ENCODE measurements around the gene SLC24A5. TPM values are rescaled to one million over a fixed set of nuclear protein-coding genes. Genes with fewer than 3 reads are reported as not detected.

The SLC24A5 gene
- not detected in 2 replicates for total RNA-seq

DNA sequence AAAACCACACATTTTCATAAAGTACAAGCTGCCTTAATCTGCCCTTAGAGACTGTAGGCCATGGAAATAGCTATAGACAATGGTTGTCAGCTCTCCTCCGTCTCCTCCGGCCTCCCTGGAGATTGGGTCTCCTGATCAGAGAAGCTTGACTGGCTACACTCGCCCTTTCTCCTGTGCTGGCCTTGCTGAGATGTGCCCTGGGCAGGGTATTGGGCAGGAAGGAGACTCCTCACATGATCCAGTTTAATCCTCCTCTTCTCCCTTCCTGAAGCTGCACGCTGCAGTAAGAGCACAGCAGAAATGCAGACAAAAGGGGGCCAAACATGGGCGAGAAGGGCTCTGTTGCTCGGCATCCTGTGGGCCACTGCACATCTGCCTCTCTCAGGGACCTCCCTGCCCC, at the start of gene SLC24A5:
TSS of gene SLC24A5 (plus strand) at position 246 of the 400 bp plus-strand sequence. CDS start at position 301, 55 bp downstream.

DNA sequence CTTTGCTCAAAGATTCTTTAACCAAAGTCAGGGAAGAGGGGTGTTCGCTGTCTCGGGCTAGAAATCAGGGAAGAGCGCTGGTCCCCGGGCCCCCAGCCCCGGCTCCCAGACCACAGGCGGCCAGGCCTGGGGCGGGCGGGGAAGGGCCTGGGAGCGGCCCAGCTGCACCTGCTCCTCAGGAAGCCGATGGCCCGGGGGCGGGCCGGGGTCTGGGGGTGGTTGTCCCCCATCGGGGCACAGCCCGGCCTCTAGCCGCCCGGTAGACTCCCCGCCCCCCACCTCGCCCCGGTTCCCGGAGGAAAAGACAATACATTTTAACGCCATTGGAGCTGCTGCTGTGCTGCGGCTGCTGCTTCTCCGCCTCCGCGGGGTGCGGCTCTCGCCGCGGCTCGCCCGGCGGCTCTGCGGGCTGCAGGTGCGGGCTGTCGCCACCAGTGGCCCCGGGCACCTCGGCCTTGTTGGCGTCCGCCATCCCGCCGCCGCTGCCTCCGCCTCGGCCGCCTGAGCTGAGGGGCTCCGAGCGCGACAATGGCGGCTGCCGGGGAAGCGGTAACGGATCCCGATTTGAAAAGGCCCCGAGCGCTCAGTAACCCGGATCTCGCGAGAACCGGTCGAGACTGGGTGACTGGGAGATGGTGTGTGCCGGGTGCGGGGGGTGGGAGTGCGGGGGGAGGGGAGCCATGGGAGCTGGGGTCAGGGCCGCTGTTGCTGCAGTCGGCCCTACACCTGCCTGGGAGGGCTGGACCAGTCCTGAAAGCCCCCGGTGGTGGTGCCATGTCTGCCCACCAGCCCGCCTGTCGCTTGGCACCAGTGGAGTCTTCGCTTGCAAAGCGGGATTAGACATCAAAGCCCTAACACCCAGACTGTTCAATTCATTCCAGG, 57.2 kb downstream of the SLC24A5 start, which contains the start of gene MYEF2:
TSS of gene MYEF2 (minus strand) at position 530 of the 882 bp plus-strand sequence. CDS start at position 472, 58 bp downstream.

DNA sequence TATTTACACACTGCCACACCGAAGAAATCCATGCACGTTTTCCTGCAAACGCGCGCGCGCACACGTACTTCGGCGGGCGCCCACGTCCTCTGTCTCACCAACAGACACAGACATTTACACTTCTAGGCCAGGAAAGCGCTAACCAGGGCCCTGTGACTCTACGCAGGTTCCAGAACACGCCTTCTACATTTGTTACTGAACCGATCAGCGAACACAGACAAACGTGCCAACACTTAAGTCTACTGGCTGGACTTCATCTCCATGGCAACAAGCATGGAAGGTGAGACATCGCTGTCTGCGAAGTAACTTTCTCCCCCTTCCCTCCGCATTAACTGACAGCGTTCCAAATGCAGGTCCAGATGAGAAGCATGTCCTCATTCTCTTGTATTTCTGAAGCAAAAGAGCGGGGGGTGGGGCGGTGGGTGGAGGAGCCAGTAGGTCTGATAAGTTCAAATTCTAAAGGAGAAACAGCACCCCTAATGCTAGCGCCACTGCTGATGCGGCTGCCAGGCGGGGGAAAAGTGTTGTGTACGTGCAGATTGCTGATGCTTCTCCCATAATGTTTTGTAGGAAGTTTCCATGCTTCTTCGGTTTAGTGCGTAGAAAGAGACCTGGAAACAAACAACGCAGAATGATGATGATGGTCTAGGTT, 70.9 kb downstream of the SLC24A5 start, which contains the start of gene CTXN2:
TSS of gene CTXN2 (plus strand) at position 92 of the 652 bp plus-strand sequence. CDS start 9,636 bp downstream, outside the sequence.

Other genes with a start within 250 kb of the SLC24A5 start
- gene MYEF2, start 57.3 kb downstream of the SLC24A5 start, total RNA-seq, result 7.0 and 34.7 TPM in 2 replicates
- not detected in 2 replicates for gene CTXN2, start 70.7 kb downstream of the SLC24A5 start, total RNA-seq
- not detected in 2 replicates for gene SLC12A1, start 85.3 kb downstream of the SLC24A5 start, total RNA-seq
- 39.7 and 47.6 TPM in 2 replicates for gene DUT, start 210.4 kb downstream of the SLC24A5 start, total RNA-seq

Measured in bladder microvascular endothelial cell (primary cell).